Measurements from ENCODE around the gene KCNMB1. TPM values are rescaled to one million over a fixed set of nuclear protein-coding genes. Genes with fewer than 3 reads are reported as not detected.

Gene KCNMB1
- total RNA-seq, 1 donor from 2014 or later = 4.9 TPM

GRCh38 chr5:170416526-170416925 lies 27.4 kb upstream of the KCNMB1 start:
- no peak overlapping the region for H3K27ac ChIP-seq
- no peaks in the 10 kb centered on the region for H3K36me3 ChIP-seq
- H3K27me3 ChIP-seq = no peaks in the 10 kb centered on the region
- no peaks in the 10 kb centered on the region for H3K9me3 ChIP-seq
- intact Hi-C loops (cut with DNase I) = no loop called here
- TF ChIP-seq POLR2A (IDR thresholded peaks at IDR 0.05) = no peak
- TF ChIP-seq CTCF (IDR thresholded peaks at IDR 0.05) = no peak
- no peak for TF ChIP-seq POLR2AphosphoS5 (IDR thresholded peaks at IDR 0.05; ENCODE audit: insufficient read depth in 1 of 2, low read depth in 1 of 2)
- H3K4me3 ChIP-seq = no peak overlapping the region
- no peaks in the 10 kb centered on the region for H3K4me1 ChIP-seq
- DNase-seq (ENCODE audit: extremely low spot score in 2 of 2) = no peak

- DNase-seq (ENCODE audit: extremely low spot score in 2 of 2) = no peak
- no peak for TF ChIP-seq POLR2A (IDR thresholded peaks at IDR 0.05)
- no peak for TF ChIP-seq CTCF (IDR thresholded peaks at IDR 0.05)
- TF ChIP-seq POLR2AphosphoS5 (IDR thresholded peaks at IDR 0.05; ENCODE audit: insufficient read depth in 1 of 2, low read depth in 1 of 2) = no peak
- no peak overlapping the region for H3K4me3 ChIP-seq
- no peaks in the 10 kb centered on the region for H3K27me3 ChIP-seq
- intact Hi-C loops (cut with DNase I) = no loop called here
- no peak overlapping the region for H3K27ac ChIP-seq
- no peaks in the 10 kb centered on the region for H3K4me1 ChIP-seq
- H3K9me3 ChIP-seq = no peaks in the 10 kb centered on the region
- no peaks in the 10 kb centered on the region for H3K36me3 ChIP-seq
Observed at GRCh38 chr5:170414786-170415185, 25.6 kb upstream of the KCNMB1 start.

GRCh38 chr5:170413897-170414296 lies 24.7 kb upstream of the KCNMB1 start:
- no peak overlapping the region for H3K27ac ChIP-seq
- H3K9me3 ChIP-seq = no peaks in the 10 kb centered on the region
- no peak overlapping the region for H3K4me3 ChIP-seq
- intact Hi-C loops (cut with DNase I) = no loop called here
- no peaks in the 10 kb centered on the region for H3K4me1 ChIP-seq
- no peaks in the 10 kb centered on the region for H3K27me3 ChIP-seq
- TF ChIP-seq POLR2AphosphoS5 (IDR thresholded peaks at IDR 0.05; ENCODE audit: insufficient read depth in 1 of 2, low read depth in 1 of 2) (no peak), CTCF (IDR thresholded peaks at IDR 0.05) (no peak), POLR2A (IDR thresholded peaks at IDR 0.05) (no peak)
- H3K36me3 ChIP-seq = no peaks in the 10 kb centered on the region
- DNase-seq (ENCODE audit: extremely low spot score in 2 of 2) = no peak

GRCh38 chr5:170411100-170411499 lies 21.9 kb upstream of the KCNMB1 start:
- H3K36me3 ChIP-seq = no peaks in the 10 kb centered on the region
- intact Hi-C loops (cut with DNase I) = no loop called here

GRCh38 chr5:170410401-170410800 lies 21.2 kb upstream of the KCNMB1 start:
- Histone ChIP-seq H3K9me3 (no peaks in the 10 kb centered on the region), H3K4me1 (no peaks in the 10 kb centered on the region), H3K27ac (no peak overlapping the region), H3K36me3 (no peaks in the 10 kb centered on the region), H3K4me3 (no peak overlapping the region), H3K27me3 (no peaks in the 10 kb centered on the region)
- intact Hi-C loops (cut with DNase I) = no loop called here
- DNase-seq (ENCODE audit: extremely low spot score in 2 of 2) = no peak
- no peak for TF ChIP-seq CTCF (IDR thresholded peaks at IDR 0.05)
- no peak for TF ChIP-seq POLR2A (IDR thresholded peaks at IDR 0.05)
- TF ChIP-seq POLR2AphosphoS5 (IDR thresholded peaks at IDR 0.05; ENCODE audit: insufficient read depth in 1 of 2, low read depth in 1 of 2) = no peak

More at GRCh38 chr5:170411100-170411499, 21.9 kb upstream of the KCNMB1 start:
- TF ChIP-seq CTCF (IDR thresholded peaks at IDR 0.05) = no peak
- TF ChIP-seq POLR2A (IDR thresholded peaks at IDR 0.05) = no peak
- no peak for TF ChIP-seq POLR2AphosphoS5 (IDR thresholded peaks at IDR 0.05; ENCODE audit: insufficient read depth in 1 of 2, low read depth in 1 of 2)
- no peaks in the 10 kb centered on the region for H3K27me3 ChIP-seq
- DNase-seq (ENCODE audit: extremely low spot score in 2 of 2) = no peak
- H3K27ac ChIP-seq = no peak overlapping the region
- no peaks in the 10 kb centered on the region for H3K9me3 ChIP-seq
- H3K4me3 ChIP-seq = no peak overlapping the region
- no peaks in the 10 kb centered on the region for H3K4me1 ChIP-seq
